ENCODE data around the gene POLR2J.
"Not testable (repeated sequence)": the region's sequence is repeated elsewhere in the genome, so short reads cannot be mapped to it uniquely, and the experiment has no call there.

POLR2J gene

GRCh38 chr7:102478314-102479208, at the start of gene POLR2J:
POLR2J (minus strand) TSS chr7:102478922; CDS start chr7:102478860, 62 bp downstream.
- not testable (repeated sequence) for DNase-seq

GRCh38 chr7:102527822-102528793, 49.4 kb upstream of the POLR2J start:
- DNase-seq: not testable (repeated sequence)

GRCh38 chr7:102527182-102527581, 48.5 kb upstream of the POLR2J start:
- not testable (repeated sequence) for DNase-seq

- not testable (repeated sequence) for DNase-seq
These were observed 46.1 kb upstream of the POLR2J start for GRCh38 chr7:102524803-102525202.

GRCh38 chr7:102520797-102521196, 42.1 kb upstream of the POLR2J start:
- DNase-seq: not testable (repeated sequence)

GRCh38 chr7:102517550-102518147, 38.9 kb upstream of the POLR2J start, which contains the start of gene RASA4B:
RASA4B (minus strand) TSS chr7:102517777; CDS start chr7:102517710, 67 bp downstream.
- not testable (repeated sequence) for DNase-seq

GRCh38 chr7:102516951-102517350, 38.2 kb upstream of the POLR2J start:
- not testable (repeated sequence) for DNase-seq

- DNase-seq: not testable (repeated sequence)
These were observed 37.2 kb upstream of the POLR2J start for GRCh38 chr7:102515889-102516288.

GRCh38 chr7:102514881-102515721, 36.4 kb upstream of the POLR2J start:
- DNase-seq: not testable (repeated sequence)

GRCh38 chr7:102512642-102513221, 34.0 kb upstream of the POLR2J start:
- DNase-seq: not testable (repeated sequence)

GRCh38 chr7:102511860-102512522, 33.3 kb upstream of the POLR2J start:
- not testable (repeated sequence) for DNase-seq

- not testable (repeated sequence) for DNase-seq
These were observed 31.9 kb upstream of the POLR2J start for GRCh38 chr7:102510575-102510974.

GRCh38 chr7:102507410-102508088, 28.8 kb upstream of the POLR2J start:
- not testable (repeated sequence) for DNase-seq

GRCh38 chr7:102505298-102506185, 26.8 kb upstream of the POLR2J start:
- not testable (repeated sequence) for DNase-seq

GRCh38 chr7:102503141-102503540, 24.4 kb upstream of the POLR2J start:
- DNase-seq: not testable (repeated sequence)

GRCh38 chr7:102498321-102498720, 19.6 kb upstream of the POLR2J start:
- DNase-seq: not testable (repeated sequence)

GRCh38 chr7:102497308-102497707, 18.6 kb upstream of the POLR2J start:
- not testable (repeated sequence) for DNase-seq

GRCh38 chr7:102496861-102497260, 18.1 kb upstream of the POLR2J start:
- not testable (repeated sequence) for DNase-seq

Measured in NCI-H774 (cell line).